HG03460 (cell line): ENCODE results near the gene CNTLN.
"Not testable (repeated sequence)": the region's sequence is repeated elsewhere in the genome, so short reads cannot be mapped to it uniquely, and the experiment has no call there.

Source experiments
- ATAC-seq: cut with Tn5 transposase; IDR thresholded peaks from one replicate; pipeline ENCODE4 v1.9.1; 2021; ENCODE audit not compliant: unreplicated experiment

The CNTLN gene

DNA sequence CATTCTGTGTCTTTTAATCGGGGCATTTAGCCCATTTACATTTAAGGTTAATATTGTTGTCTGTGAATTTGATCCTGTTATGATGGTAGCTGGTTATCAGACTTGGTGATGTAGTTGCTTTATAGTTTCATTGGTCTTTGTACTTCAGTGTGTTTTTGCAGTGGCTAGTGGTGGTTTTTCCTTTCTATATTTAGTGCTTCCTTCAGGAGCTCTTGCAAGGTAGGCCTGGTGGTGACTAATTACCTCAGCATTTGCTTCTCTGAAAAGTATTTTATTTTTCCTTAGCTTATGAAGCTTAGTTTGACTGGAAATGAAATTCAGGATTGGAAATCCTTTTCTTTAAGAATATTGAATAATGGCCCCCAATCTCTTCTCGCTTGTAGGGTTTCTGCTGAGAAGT, 156.9 kb downstream of the CNTLN start:
- no peak for ATAC-seq

DNA sequence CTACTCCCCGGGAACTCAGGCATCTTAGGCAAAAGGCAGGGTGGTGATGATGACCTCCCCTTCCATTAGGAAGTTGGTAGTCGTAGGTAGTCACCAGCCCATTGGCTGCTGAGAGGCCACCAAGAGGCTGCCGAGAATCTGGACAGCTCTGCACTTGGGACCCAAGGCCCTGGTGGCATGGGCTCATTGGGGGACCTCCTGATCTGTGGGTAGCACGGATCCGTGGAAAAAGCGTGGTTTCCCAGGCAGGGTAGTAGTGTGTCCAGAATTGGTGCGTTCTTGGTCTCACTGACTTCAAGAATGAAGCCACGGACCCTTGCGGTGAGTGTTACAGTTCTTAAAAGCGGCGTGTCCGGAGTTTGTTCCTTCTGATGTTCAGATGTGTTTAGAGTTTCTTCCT, 158.8 kb downstream of the CNTLN start:
- ATAC-seq, result no peak

DNA sequence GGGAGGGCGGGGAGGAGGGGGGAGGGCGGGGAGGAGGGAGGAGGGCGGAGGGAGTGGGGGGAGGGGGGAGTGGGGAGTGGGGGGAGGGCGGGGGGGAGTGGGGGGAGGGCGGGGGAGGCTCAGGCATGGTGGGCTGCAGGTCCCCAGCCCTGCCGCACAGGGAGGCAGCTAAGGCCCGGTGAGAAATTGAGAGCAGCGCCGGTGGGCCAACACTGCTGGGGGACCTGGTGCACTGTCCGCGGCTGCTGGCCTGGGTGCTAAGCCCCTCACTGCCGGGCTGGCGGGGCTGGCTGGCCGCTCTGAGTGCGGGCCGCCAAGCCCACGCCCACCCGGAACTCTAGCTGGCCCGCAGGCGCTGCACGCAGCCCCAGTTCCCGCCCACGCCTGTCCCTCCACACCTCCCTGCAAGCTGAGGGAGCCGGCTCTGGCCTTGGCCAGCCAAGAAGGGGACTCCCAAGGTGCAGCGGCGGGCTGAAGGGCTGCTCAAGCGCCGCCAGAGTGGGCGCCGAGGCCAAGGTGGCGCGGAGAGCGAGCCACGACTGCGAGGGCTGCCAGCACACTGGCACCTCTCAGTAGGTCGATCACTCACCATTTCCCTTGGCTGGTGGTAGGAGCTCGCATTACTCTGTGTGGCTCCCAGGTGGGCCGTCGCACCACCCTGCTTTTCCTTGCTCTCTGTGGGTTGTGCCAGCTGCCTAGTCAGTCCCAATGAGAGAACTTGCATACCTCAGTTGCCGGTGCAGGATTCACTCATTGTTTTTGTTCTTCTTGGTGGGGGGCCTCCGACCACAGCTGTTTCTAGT, 160.2 kb downstream of the CNTLN start:
- no peak for ATAC-seq

DNA sequence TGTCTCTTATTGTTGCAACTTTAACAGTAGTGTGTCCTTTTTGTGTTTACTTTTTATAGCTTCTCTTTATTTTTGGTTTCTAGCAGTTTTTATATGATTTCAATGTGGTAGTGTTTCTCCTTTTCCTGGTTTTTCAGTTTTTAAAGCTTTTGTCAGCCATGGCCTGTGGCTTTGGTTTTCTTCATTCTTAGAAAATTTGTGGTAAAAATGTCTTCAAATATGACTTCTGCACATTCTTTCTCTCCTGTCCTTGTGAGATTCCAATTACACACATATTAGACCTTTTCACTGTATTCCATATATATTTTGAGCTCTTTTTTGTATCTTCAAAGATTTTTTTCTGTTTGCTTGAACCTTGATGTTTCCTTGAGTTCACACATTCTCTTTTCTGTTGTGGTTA, 180.5 kb downstream of the CNTLN start:
- ATAC-seq, result no peak

DNA sequence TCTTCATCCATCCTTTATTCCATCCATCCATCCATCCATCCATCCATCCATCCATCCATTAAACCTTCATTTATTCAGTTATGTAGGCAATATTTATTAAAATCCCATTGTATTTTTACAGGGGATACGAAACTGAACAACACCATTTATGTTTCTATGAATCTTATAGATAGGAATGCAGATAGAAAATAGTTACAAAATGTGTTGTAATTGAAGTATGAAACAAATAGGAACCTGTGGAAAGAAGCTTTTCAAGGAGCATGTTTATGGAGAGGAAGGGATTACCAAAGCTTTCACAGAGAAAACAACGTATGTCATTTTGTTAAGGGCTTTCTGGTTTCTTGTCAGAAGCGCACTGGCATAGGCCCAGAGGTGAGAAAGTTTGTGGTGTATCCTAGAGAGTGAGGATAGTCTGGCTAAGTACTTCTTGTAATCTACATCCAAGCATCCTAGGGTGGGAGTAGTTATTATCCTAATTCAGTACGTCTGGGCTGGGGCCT, 184.0 kb downstream of the CNTLN start:
- ATAC-seq, result no peak

DNA sequence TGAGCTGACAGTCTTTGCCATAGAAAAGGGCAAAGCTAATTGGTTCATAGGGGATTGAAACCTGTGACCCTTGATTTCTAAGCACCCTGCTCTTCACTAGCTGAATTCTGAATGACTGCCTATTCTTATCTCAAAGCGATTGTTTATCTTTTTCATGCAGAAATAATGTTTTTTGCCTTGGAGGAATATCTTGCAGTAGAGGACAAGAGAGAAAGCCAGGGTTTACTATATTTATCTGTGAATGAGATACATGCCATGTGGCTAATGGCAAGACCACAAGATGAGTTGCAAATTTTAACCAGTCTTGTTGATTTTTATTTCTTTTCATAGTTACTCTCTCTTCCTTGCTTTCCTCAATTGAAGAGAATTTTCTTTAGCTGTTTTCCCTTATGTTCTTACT, 185.0 kb downstream of the CNTLN start:
- ATAC-seq, result no peak

DNA sequence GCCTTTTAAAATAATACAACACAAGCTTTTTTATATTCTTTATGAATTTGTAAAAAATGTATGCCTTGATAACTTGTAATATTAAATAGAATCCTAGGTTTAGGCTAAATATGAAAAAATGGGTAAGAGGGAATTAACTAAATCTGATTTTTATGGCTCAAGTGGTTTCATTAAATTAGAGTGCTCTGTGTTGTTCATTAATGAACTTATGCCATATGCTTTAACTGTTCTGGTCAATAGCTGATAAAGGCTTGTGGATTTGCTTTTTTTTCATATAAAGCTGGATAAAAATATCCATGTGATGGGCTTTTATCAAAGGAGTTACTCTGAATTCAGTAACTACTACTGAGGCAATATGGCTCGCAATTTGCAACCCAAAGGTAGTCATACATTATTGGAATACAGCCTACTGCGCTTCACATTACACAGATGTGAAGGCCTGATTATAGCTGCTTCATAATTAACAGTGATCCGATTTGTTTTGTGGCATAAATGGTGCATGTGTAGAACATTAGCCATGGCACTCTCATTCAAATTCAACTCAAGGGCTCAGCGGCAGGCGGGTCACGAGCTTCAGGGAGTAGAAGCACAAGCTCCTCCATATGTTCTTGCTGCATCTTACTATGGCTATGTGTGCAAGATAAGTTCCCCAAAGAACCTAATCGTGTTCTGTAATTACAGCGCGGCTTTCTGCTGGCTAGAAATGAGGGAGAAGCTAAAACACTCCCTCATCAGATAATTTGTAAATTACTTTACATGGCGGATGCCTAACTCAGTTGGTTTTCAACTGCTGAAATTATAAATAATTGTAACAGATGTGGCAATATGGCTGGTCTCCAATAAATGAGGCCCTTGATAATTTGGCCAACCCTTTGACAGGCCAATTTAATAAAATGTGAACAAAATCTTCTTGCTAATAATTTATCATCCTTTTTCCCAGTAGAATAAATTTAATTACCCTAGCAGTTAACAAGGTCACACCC, 188.3 kb downstream of the CNTLN start:
- no peak for ATAC-seq

DNA sequence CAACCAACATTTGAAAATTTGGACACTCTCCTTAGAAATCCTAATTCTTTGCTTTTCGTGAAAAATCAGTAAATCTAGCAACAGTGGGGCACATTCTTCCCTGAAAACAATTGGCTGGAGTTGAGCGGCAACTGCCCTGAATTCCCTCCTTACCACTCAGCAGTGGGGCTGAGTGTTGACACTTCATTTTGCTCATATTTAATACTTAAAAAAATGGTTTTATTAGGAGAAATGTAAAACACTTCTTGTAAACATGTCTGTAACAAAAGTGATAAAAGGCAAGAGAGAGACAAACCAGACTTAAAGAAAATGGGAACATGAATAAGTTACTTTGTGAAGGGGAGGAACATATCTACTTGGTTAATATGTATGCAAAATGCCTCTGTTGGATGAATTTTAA, 193.5 kb downstream of the CNTLN start:
- ATAC-seq, result no peak

DNA sequence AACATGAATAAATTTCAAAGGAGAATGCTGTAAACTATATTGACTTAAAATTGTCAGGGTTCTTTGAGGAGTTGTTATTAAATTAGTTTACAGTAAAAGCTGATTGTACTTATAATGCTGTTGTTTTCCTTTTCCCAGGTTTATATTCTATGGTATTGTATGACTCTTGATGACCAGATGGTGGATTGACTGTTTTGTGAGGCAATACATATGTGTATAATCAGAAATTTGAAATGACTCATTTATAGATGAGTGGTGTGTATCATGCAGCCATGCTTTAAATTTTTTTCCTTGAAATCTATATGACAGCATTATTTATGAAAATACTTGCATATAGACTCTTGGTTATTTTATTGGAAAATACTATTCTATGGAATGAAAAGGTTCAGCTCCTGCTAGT, 195.3 kb downstream of the CNTLN start:
- no peak for ATAC-seq

DNA sequence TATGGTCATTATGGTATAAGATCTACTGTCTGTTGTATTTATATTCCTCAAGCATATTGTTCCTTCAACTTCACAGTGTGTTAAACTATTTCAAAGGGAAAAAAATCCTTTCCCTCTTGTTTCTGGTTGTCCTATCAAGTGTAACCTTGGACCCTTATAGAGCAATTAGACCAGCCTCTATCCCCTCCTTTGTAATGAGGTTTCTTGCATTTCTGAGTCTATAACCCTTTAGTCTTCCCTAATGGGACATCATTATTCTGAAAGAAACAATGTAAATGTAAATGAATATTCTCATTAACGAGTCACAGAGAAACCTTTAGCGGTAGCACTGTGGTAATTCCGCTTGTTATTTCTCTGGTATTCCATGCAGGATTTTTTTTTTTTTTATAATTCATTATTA, 197.3 kb downstream of the CNTLN start:
- no peak for ATAC-seq

DNA sequence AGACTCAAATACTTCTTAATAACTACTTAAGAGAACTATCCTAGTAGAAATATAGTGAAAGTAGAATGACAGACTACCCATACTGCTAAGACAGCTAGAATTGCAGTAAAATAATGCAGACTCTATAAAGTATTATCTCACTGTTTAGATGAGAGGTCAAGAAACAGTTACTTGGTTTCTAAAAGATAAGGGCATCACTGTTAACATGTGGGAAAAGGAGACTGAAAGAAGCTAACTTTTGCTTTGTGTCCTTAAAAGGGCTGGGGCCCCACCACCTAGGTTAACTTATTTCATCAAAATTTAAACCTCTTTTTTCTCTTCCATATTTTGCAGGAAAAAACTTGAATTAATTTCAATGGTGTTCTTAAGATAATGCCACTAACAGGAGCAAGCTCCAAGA, 204.3 kb downstream of the CNTLN start:
- ATAC-seq, result no peak

DNA sequence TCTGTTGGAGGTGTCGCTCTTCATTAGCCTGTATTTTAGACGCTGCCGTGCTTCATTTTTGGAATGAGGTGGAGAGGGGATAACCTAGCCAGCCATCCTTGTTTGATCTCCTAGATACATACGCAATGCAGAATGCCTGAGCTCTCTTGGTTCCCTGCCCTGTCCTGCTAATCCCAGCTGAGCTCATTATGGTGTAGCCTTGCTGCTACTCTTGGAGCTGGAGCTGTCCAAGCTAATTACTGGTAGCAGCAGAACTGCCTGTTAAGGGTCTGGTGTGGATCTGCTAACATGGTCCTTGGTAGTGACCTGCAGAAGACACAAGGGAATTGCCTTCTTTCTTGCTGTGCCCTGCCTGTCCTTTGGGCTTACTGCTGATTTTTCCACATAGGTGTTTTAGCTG, 207.9 kb downstream of the CNTLN start:
- ATAC-seq, result no peak

DNA sequence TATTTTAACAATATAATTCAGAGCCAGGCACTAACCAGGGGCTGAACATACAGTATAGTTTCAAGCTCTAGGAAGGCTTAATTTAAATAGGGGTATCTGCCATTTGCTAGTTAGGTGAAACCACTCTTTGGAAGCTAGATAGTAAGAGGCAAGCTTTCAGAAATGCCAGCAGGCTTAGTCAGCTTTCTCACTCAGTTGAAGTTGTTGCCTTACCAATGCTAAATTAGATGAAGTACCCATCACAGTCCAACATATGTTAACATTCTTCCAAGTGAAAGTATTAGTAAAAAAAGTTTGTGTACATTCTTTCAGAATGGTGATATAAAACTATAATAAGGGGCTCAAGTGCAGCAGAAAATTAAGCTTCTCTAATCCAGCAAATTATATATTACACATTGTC, 215.0 kb downstream of the CNTLN start:
- no peak for ATAC-seq

DNA sequence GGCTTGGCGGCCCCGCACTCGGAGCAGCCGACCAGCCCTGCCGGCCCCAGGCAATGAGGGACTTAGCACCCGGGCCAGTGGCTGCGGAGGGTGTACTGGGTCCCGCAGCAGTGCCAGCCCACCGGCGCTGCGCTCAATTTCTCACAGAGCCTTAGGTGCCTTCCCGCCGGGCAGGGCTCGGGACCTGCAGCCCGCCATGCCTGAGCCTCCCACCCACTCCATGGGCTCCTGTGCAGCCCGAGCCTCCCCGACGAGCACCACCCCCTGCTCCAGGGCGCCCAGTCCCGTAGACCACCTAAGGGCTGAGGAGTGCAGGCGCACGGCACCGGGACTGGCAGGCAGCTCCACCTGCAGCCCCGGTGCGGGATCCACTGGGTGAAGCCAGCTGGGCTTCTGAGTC, 219.2 kb downstream of the CNTLN start:
- not testable (repeated sequence) for ATAC-seq

DNA sequence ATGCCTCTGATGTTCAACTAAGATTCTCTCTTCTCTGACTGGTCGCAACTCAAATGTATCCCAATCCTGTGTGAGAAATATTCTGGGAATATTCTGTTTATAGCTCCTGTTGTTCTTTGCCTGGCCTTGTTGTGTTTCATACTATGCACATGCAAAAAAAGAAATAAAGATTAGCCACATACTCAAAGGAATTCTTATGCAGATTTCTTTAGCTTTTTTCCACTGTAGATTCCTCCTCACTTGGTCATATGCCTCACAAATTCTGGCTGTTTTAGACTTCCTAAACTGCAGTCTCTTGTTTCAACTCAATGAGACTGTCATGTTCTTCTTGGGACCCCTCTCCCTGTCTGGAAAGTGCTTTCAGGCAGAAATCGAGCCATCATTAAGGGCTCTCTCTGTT, 226.5 kb downstream of the CNTLN start:
- ATAC-seq, result no peak

DNA sequence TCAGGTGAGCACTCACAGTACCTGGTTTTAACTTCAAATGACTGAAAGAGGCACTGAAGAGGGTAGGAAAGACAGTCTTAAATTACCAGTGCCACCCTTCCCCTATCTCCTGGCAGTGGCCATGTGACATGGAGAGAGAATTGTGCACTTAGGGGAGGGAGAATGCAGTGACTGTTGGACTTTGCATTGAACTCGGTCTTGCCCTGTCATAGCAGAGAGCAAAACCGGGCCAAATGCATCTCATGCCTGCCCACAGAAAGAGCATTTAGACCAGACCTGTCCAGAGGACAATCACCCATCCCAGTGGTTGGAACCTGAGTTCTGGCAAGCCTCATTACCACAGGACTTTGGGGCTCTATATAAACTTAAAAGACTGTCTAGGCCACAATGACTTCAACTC, 232.2 kb downstream of the CNTLN start:
- ATAC-seq, result no peak

DNA sequence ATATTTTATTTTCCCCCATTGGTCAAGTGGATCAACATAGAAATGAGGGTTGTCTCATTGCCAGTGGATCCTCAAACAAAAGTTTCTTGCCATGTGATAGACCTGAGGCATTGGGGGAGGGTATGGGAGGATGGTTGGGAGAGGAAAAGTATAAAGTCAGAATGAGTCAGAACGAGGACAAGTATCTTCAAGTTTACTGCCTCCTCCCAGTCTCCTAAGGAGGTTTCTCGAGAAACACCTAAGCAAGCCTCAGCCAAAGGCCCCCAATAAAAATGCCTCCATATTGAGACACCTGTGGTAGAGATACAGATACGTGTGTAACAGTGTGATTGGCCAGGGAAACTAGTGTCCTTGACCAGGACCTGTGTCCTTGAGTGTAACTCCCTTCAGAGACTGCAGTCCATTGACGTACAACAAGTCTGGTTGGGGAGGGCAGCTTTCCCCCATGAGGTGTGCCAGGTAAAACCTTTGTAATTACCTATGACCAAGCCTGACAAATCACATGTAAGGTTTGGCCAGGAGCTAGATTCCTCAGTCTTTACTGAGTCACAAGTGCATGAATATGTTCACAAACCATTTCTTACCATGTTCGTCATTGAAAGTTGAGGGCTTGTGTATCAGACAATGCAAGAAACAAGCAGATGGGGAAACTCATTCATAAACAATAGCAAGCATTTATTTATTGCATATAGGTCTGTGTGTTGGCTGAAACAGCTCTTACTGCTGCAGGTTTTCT, 245.5 kb downstream of the CNTLN start:
- ATAC-seq, result no peak

DNA sequence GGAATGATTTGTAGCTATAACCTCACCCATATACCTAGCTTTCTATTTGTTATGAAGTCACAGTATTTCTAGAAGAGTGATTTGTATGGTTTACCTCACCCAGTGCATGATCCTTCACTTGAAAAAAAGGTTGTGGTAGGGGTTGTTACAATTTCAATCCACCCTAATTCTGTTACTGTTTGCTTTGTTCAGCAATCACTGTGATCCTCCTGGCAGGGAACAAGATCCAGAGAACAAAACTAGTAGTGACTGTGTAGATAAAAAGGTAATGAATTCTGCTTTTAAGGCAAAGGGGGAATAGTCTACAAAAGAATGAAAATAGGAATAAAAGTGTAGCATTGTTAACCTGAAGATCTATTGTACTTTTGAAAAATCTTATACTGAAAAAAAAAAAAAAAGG, 252.7 kb downstream of the CNTLN start:
- ATAC-seq, result no peak

DNA sequence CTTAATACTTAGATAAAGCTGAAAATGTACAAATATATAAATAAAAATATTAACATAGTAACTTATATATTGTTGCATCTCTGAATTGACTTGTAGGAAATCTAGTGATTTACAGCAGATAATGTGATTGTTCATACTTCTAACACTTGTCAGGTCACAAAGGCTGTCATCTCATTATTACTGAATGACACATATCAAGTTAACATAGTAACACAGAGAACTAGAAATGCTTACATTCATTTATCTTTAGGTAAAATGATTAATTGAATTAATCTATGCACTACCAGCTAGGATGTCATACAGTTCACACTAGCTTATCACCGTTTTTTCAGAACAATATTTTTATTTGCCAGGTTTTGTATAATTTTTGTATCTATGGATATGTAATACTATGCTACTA, 254.2 kb downstream of the CNTLN start:
- no peak for ATAC-seq

DNA sequence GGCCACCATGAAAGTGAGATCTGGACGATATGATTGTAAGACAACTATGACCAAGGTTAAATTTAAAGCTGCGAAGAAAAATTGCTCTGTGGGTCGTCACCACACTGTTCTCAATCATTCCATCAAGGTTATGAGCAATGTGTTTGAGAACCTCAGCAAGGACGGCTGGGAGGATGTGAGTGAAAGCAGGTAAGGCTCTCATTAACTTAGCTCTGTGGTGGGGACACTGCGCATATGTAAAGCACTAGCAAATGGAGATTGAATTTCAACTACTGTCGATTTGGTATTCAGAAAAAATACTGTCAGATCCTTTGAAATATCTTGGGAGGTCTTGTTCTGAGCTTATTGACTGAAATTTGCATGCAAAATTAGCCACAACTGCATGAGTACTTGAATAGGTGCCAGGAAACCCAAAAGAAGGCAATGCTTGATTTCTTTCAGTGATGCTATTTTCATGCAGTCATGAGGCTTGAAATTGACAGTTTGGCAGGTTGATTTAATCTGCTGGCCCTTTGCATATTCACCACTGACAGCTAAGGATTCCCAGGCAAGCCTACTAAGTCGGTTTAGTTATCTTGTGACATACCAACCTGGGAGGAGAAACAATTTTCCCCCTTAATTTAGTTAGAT, 260.2 kb downstream of the CNTLN start:
- no peak for ATAC-seq
